ENCODE results near the gene GAD2.

Gene GAD2

DNA sequence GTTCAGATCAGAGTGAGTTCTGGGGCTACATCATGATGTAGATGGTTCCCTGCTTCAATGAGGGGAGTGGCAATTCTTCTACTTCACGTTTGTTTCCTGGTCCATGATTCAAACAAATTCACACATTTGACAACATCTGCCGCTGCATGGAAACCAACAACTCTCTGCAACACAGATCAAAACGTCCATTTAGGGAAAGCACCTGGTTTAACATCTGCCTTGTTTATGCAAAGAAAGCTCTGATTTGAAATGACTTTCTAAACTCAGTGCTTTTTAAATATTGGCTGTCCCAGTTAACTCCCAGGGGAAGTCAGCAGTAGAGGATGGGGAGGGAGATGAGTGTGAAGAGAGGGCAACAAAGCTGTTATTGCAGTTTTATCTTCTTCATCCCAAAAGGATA is 93.8 kb downstream of the GAD2 start:
- no peak for TF ChIP-seq CTCF (IDR thresholded peaks at IDR 0.05; ENCODE audit: borderline replicate concordance, insufficient read depth, low read depth, low read length)

GRCh38 chr10:26311383-26311940 is 94.9 kb downstream of the GAD2 start:
- no peak overlapping the region for H3K4me3 ChIP-seq (ENCODE audit: low read depth, low read length)
- no peak for TF ChIP-seq CTCF (IDR thresholded peaks at IDR 0.05; ENCODE audit: borderline replicate concordance, insufficient read depth, low read depth, low read length)

More for the DNA sequence above, 93.8 kb downstream of the GAD2 start:
- H3K4me3 ChIP-seq (ENCODE audit: low read depth, low read length), result no peak overlapping the region

GRCh38 chr10:26314265-26315013 is 97.9 kb downstream of the GAD2 start:
- TF ChIP-seq CTCF (IDR thresholded peaks at IDR 0.05; ENCODE audit: borderline replicate concordance, insufficient read depth, low read depth, low read length), result no peak
- H3K4me3 ChIP-seq (ENCODE audit: low read depth, low read length), result no peak overlapping the region

DNA sequence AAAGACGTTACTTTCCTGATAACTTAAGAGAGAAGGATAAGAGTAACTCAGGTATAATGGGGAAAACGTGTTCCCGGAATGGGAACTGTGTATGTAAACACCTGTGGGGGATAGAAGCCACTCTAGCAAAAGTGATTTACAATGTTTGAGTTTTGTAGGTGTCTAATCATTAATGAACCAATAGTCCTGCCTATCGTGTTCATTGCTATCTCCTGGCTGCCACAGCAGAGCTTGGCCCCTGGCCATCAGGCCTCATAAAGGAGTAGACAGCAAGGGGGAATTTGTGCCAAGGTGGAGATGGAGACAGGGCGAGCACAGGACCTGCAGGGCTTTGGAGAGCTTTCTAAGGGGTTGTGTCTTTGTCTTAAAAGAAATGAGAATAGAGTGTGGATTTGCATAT is 102.1 kb downstream of the GAD2 start:
- no peak overlapping the region for H3K4me3 ChIP-seq (ENCODE audit: low read depth, low read length)
- TF ChIP-seq CTCF (IDR thresholded peaks at IDR 0.05; ENCODE audit: borderline replicate concordance, insufficient read depth, low read depth, low read length), result no peak

DNA sequence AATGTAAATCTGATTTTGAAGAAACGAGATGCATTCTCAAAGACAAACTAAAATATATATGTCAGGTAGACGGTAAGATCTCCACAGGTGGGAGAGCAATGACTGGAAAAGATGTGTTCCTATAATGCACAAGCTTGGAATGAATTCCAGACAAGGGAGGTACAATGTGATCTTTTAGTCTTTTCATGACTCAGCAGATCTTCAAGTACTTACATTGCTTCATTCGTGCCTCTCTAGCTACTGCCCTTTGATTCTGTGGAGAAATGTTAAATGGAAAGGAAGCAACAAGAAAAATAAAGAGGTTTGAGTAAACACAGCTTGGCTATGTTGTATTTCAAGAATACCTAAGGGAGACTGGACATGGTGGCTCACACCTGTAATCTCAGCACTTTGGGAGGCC is 106.6 kb downstream of the GAD2 start:
- H3K4me3 ChIP-seq (ENCODE audit: low read depth, low read length), result no peak overlapping the region
- no peak for TF ChIP-seq CTCF (IDR thresholded peaks at IDR 0.05; ENCODE audit: borderline replicate concordance, insufficient read depth, low read depth, low read length)

DNA sequence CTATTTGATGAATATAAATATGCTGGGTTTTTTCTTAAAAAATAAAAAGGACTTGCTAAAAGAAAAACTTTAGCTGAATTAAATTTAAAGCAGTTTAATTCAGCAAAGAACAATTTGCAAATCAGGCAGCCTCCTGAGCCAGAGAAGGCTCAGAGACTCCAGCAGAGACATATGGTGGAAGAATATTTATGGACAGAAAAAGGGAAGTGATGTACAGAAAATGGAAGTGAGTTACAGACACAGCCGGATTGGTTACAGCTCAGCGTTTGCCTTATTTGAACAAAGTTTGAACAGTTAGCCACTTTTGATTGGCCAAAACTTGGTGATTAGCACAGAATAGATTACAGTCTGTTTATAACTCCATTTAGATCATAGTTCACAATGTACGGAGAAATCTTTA is 110.3 kb downstream of the GAD2 start:
- no peak overlapping the region for H3K4me3 ChIP-seq (ENCODE audit: low read depth, low read length)
- no peak for TF ChIP-seq CTCF (IDR thresholded peaks at IDR 0.05; ENCODE audit: borderline replicate concordance, insufficient read depth, low read depth, low read length)

- no peak overlapping the region for H3K4me3 ChIP-seq (ENCODE audit: low read depth, low read length)
- TF ChIP-seq CTCF (IDR thresholded peaks at IDR 0.05; ENCODE audit: borderline replicate concordance, insufficient read depth, low read depth, low read length), result no peak
These were observed 111.2 kb downstream of the GAD2 start for GRCh38 chr10:26327811-26328210.
